Body of pancreas (tissue), 4 donors: ENCODE measurements around the gene COA8. TPM values are rescaled to one million over a fixed set of nuclear protein-coding genes. Genes with fewer than 3 reads are reported as not detected.

Source experiments
- ATAC-seq: fragments of 150-250 bp; one replicate; pipeline ENCODE4 v1.9.1; 2016
- DNase-seq, 4 donors: peaks; one replicate each; pipeline ENCODE4 v3.0.0-alpha.2; 2019
- H3K27ac ChIP-seq, 4 donors: fragments of 200-600 bp; sonication (generic); 1 replicate in 3 of 4; 2 replicates in 1 of 4; pipeline versions ENCODE4 v1.5.1 to v1.6.1; 2016 to 2019; ENCODE audit warnings: mild to moderate bottlenecking in 1 of 4, mixed read lengths in 1 of 4, moderate library complexity in 1 of 4
- H3K27me3 ChIP-seq, 2 donors: fragments of 200-600 bp; sonication (generic); one replicate each; pipeline ENCODE4 v1.6.0; 2016; ENCODE audit warnings: mild to moderate bottlenecking in 1 of 2
- H3K36me3 ChIP-seq, 2 donors: fragments of 200-600 bp; sonication (generic); replicated peaks in 1 of 2; 2 replicates each; pipeline ENCODE4 v1.5.1; 2016; ENCODE audit warnings: low read depth in 2 of 2; ENCODE audit not compliant: insufficient read depth in 1 of 2
- H3K4me1 ChIP-seq: fragments of 200-600 bp; sonication (generic); one replicate; pipeline ENCODE4 v1.6.0; 2016
- H3K4me3 ChIP-seq, 2 donors: fragments of 200-600 bp; sonication (generic); 1 replicate in 1 of 2; 2 replicates in 1 of 2; pipeline ENCODE4 v1.5.1; 2016 to 2019
- H3K9me3 ChIP-seq, 3 donors: fragments of 200-600 bp; sonication (generic); 1 replicate in 2 of 3; 2 replicates in 1 of 3; pipeline ENCODE4 v1.5.1; 2016
- CTCF ChIP-seq, 7 experiments: fragments of 450-650 bp in 4 of 7; fragments of 200-600 bp in 3 of 7; sonication (generic) in 3 of 7; IDR thresholded peaks; one replicate each; pipeline ENCODE4 v1.5.1; 2016 to 2019; ENCODE audit warnings: antibody characterized with exemption in 7 of 7
- POLR2A ChIP-seq, 3 donors: fragments of 450-650 bp; IDR thresholded peaks; one replicate each; pipeline ENCODE4 v1.6.1; 2016; ENCODE audit warnings: antibody characterized with exemption in 3 of 3, mild to moderate bottlenecking in 2 of 3
- WGBS, 2 donors: methylation state at CpG; one replicate each; pipeline ENCODE4 v1.1.5; 2017; 5-methylcytosine and 5-hydroxymethylcytosine counted together
- intact Hi-C: fragments of 100-400 bp; cut with DNase I; formaldehyde crosslinking; loops from one replicate; pipeline ENCODE4 v1.15.1; 2023
- total RNA-seq, 2 donors: library from RNA; depleted of rRNA; stranded (reverse); fragments of >200 nt; gene quantifications; one replicate each; pipeline ENCODE4 v1.1.0, GENCODE V29; 2016

COA8 gene
- total RNA-seq, 2 donors from 2014 or later, result 15.2 to 32.2 TPM

GRCh38 chr14:103560691-103561090, 2.1 kb upstream of the COA8 start:
- H3K4me3 ChIP-seq, result no peak overlapping the region
- peaks cover 0 to 3% of the 10 kb centered on the region in 2 donors for H3K36me3 ChIP-seq
- WGBS, 2 donors, result 71 to 72% methylated on average over 8 of the region's 8 CpGs
- no peaks in the 10 kb centered on the region for H3K9me3 ChIP-seq
- DNase-seq, result no peak
- no peak for ATAC-seq
- intact Hi-C loops, result no loop called here
- TF ChIP-seq CTCF (IDR thresholded peaks at IDR 0.05) (no peak), POLR2A (IDR thresholded peaks at IDR 0.05) (no peak)
- H3K4me1 ChIP-seq, result peaks cover 66% of the 10 kb centered on the region
- H3K27ac ChIP-seq, result no peak overlapping the region
- H3K27me3 ChIP-seq, result no peaks in the 10 kb centered on the region

GRCh38 chr14:103561381-103562178, 1.2 kb upstream of the COA8 start:
- peak overlapping the region; percentile 88 to 100 for H3K4me3 ChIP-seq
- H3K36me3 ChIP-seq, result peaks cover 0 to 3% of the 10 kb centered on the region in 2 donors
- WGBS, 2 donors, result 4 to 7% methylated on average over 16 to 36 of the region's 36 CpGs
- DNase-seq (peak in 1 of 4 donors; percentile 25), ATAC-seq (no peak)
- intact Hi-C loops, result no loop called here
- H3K9me3 ChIP-seq, result no peaks in the 10 kb centered on the region
- H3K27ac ChIP-seq, result peak overlapping the region; percentile 81 to 99 (median 94)
- peaks cover 66% of the 10 kb centered on the region for H3K4me1 ChIP-seq
- no peaks in the 10 kb centered on the region for H3K27me3 ChIP-seq
- no peak for TF ChIP-seq CTCF (IDR thresholded peaks at IDR 0.05)
- TF ChIP-seq POLR2A (IDR thresholded peaks at IDR 0.05), result no peak

GRCh38 chr14:103562179-103562428, 656 bp upstream of the COA8 start:
- no peak for TF ChIP-seq POLR2A (IDR thresholded peaks at IDR 0.05)
- TF ChIP-seq CTCF (IDR thresholded peaks at IDR 0.05), result no peak
- Histone ChIP-seq H3K9me3 (no peaks in the 10 kb centered on the region), H3K27me3 (no peaks in the 10 kb centered on the region), H3K27ac (peak overlapping the region; percentile 81 to 99 (median 94)), H3K4me3 (peak overlapping the region; percentile 88 to 100), H3K36me3 (peaks cover 0 to 3% of the 10 kb centered on the region in 2 donors), H3K4me1 (peaks cover 63% of the 10 kb centered on the region)
- 0% methylated on average over 4 to 25 of the region's 25 CpGs for whole genome bisulfite sequencing, 2 donors
- intact Hi-C loops, result no loop called here
- DNase-seq, result no peak
- ATAC-seq, result no peak

GRCh38 chr14:103563226-103563620, 463 bp downstream of the COA8 start:
- 0 to 1% methylated on average over 22 of the region's 22 CpGs for WGBS, 2 donors
- H3K4me3 ChIP-seq, result peak overlapping the region; percentile 88 to 100
- no peaks in the 10 kb centered on the region for H3K27me3 ChIP-seq
- intact Hi-C loops, result no loop called here
- TF ChIP-seq CTCF (IDR thresholded peaks at IDR 0.05), result no peak
- no peak for TF ChIP-seq POLR2A (IDR thresholded peaks at IDR 0.05)
- peak overlapping the region; percentile 81 to 99 (median 94) for H3K27ac ChIP-seq
- no peak for ATAC-seq
- H3K4me1 ChIP-seq, result peaks cover 52% of the 10 kb centered on the region
- H3K36me3 ChIP-seq, result peaks cover 0 to 3% of the 10 kb centered on the region in 2 donors
- no peaks in the 10 kb centered on the region for H3K9me3 ChIP-seq
- DNase-seq, result no peak
